B cell (primary cell): ENCODE results near the gene XPNPEP1.

Source experiments
- EZH2 ChIP-seq: IDR thresholded peaks from 2 replicates; pipeline ENCODE4 v1.6.1; 2012; ENCODE audit warnings: borderline replicate concordance, low read depth, mild to moderate bottlenecking, moderate library complexity, low read length; ENCODE audit not compliant: insufficient read depth, poor library complexity, severe bottlenecking
- TF ChIP-seq, protein P1 (sequence below): fragments of 200-600 bp; IDR thresholded peaks from one replicate; pipeline ENCODE4 v1.8.0; 2022; ENCODE audit warnings: antibody characterized with exemption, mild to moderate bottlenecking

DNA sequence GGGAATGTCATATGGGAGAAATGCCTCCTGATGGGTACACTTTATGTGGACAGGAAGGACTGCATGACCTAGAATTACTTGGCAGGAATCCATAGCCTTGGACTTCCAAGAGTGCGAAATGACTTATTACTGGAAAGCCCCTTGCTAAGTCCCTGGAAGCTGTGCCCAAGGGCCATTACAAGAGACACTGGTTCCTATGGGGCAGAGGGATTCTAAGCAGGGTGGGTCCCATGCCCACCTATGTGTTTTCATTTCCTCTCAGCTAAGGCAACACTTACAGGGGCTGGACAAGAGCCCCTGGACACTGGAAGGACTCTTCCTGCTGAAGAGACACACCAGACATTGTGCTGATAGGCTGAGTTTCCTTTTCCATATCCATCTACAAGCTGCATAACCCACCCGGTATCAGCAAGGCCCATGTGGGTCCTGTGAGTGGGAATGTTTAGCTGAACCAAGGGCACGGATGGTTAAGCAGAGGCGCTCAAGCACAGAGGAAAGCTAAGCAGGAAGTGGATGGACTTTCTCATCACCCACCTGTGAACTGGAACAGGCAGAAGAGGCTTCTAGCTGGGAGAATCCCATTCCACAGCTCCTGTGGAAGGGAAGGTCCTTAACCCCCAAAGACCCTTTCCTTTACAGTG is 56.2 kb downstream of the XPNPEP1 start:
- no peak for TF ChIP-seq EZH2
- TF ChIP-seq, protein P1, sequence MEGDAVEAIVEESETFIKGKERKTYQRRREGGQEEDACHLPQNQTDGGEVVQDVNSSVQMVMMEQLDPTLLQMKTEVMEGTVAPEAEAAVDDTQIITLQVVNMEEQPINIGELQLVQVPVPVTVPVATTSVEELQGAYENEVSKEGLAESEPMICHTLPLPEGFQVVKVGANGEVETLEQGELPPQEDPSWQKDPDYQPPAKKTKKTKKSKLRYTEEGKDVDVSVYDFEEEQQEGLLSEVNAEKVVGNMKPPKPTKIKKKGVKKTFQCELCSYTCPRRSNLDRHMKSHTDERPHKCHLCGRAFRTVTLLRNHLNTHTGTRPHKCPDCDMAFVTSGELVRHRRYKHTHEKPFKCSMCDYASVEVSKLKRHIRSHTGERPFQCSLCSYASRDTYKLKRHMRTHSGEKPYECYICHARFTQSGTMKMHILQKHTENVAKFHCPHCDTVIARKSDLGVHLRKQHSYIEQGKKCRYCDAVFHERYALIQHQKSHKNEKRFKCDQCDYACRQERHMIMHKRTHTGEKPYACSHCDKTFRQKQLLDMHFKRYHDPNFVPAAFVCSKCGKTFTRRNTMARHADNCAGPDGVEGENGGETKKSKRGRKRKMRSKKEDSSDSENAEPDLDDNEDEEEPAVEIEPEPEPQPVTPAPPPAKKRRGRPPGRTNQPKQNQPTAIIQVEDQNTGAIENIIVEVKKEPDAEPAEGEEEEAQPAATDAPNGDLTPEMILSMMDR = no peak
